ENCODE data around the gene PLXNB2. TPM values are rescaled to one million over a fixed set of nuclear protein-coding genes. Genes with fewer than 3 reads are reported as not detected.

PLXNB2 gene
- polyA plus RNA-seq, 1 of the 3 experiments (the other 2 are of a cell fraction) = 108 TPM

- Histone ChIP-seq H3K4me2 (peak overlapping the region; percentile 80), H3K4me3 (ENCODE audit: low read depth in 2 of 2, low read length in 1 of 2) (peak overlapping the region; percentile 59 to 75), H3K36me3 (replicated peaks in 1 of 2; ENCODE audit: control insufficient read depth in 1 of 2, insufficient read depth in 2 of 2, low read length in 1 of 2) (no peaks in the 10 kb centered on the region), H3K4me1 (ENCODE audit: control insufficient read depth in 1 of 2, insufficient read depth in 2 of 2, low read depth in 1 of 2, low read length in 1 of 2) (peaks cover 6 to 12% of the 10 kb centered on the region in 2 experiments; a peak in 2 of 4 replicates), H3K9me2 (no peaks in the 10 kb centered on the region), H4K20me1 (ENCODE audit: insufficient read depth) (no peaks in the 10 kb centered on the region), H3F3A (replicated peaks; ENCODE audit: insufficient read depth) (peaks cover 12% of the 10 kb centered on the region), H3K27me3 (ENCODE audit: insufficient read depth) (no peaks in the 10 kb centered on the region), H3K27ac (ENCODE audit: low read depth in 2 of 2, low read length in 1 of 2) (no peak overlapping the region), H2AFZ (ENCODE audit: low read depth) (no peak overlapping the region), H3K9me3 (no peaks in the 10 kb centered on the region), H3K79me2 (ENCODE audit: insufficient read depth) (peaks cover 12% of the 10 kb centered on the region), H3K9ac (peak overlapping the region; percentile 68)
- DNase-seq = no peak
- 83% methylated on average over 16 of the region's 19 CpGs for WGBS (ENCODE audit: low lambda C conversion rate)
- TF ChIP-seq, protein P1, sequence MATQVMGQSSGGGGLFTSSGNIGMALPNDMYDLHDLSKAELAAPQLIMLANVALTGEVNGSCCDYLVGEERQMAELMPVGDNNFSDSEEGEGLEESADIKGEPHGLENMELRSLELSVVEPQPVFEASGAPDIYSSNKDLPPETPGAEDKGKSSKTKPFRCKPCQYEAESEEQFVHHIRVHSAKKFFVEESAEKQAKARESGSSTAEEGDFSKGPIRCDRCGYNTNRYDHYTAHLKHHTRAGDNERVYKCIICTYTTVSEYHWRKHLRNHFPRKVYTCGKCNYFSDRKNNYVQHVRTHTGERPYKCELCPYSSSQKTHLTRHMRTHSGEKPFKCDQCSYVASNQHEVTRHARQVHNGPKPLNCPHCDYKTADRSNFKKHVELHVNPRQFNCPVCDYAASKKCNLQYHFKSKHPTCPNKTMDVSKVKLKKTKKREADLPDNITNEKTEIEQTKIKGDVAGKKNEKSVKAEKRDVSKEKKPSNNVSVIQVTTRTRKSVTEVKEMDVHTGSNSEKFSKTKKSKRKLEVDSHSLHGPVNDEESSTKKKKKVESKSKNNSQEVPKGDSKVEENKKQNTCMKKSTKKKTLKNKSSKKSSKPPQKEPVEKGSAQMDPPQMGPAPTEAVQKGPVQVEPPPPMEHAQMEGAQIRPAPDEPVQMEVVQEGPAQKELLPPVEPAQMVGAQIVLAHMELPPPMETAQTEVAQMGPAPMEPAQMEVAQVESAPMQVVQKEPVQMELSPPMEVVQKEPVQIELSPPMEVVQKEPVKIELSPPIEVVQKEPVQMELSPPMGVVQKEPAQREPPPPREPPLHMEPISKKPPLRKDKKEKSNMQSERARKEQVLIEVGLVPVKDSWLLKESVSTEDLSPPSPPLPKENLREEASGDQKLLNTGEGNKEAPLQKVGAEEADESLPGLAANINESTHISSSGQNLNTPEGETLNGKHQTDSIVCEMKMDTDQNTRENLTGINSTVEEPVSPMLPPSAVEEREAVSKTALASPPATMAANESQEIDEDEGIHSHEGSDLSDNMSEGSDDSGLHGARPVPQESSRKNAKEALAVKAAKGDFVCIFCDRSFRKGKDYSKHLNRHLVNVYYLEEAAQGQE (IDR thresholded peaks at IDR 0.05; ENCODE audit: low read depth, low read length) = peak; percentile 76; the same call in 1 of the 2 replicates
- TF ChIP-seq, protein P2, sequence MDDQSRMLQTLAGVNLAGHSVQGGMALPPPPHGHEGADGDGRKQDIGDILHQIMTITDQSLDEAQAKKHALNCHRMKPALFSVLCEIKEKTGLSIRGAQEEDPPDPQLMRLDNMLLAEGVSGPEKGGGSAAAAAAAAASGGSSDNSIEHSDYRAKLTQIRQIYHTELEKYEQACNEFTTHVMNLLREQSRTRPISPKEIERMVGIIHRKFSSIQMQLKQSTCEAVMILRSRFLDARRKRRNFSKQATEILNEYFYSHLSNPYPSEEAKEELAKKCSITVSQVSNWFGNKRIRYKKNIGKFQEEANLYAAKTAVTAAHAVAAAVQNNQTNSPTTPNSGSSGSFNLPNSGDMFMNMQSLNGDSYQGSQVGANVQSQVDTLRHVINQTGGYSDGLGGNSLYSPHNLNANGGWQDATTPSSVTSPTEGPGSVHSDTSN (IDR thresholded peaks at IDR 0.05) = no peak
- ChIA-PET CTCF (interaction anchor here (0.7 to 8.0 kb wide), 18 partner anchors 12 to 259 kb away, joined by 3 to 101 read pairs (median 4); partner anchors contain the start of genes HDAC10 and MAPK12), POLR2A (interaction anchor here (1.2 kb wide), 1 partner anchor 10 kb away, joined by 6 read pairs; no protein-coding TSS in a partner anchor)
Measured at GRCh38 chr22:50325444-50326224, 18.2 kb upstream of the PLXNB2 start.

- H3K79me2 ChIP-seq (ENCODE audit: insufficient read depth) = peaks cover 12% of the 10 kb centered on the region
- ChIA-PET CTCF (interaction anchor here (1.2 to 8.0 kb wide), 5 partner anchors 17 to 50 kb away, joined by 3 to 101 read pairs (median 4); partner anchors contain the start of gene PLXNB2), POLR2A (interaction anchor here (1.2 kb wide), 1 partner anchor 8 kb away, joined by 6 read pairs; no protein-coding TSS in a partner anchor)
- TF ChIP-seq USF2 (IDR thresholded peaks at IDR 0.05; ENCODE audit: borderline replicate concordance, low read depth, low read length) = no peak
- TF ChIP-seq, protein P3, sequence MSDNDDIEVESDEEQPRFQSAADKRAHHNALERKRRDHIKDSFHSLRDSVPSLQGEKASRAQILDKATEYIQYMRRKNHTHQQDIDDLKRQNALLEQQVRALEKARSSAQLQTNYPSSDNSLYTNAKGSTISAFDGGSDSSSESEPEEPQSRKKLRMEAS (IDR thresholded peaks at IDR 0.05; ENCODE audit: low read depth) = no peak
- TF ChIP-seq, protein P4, sequence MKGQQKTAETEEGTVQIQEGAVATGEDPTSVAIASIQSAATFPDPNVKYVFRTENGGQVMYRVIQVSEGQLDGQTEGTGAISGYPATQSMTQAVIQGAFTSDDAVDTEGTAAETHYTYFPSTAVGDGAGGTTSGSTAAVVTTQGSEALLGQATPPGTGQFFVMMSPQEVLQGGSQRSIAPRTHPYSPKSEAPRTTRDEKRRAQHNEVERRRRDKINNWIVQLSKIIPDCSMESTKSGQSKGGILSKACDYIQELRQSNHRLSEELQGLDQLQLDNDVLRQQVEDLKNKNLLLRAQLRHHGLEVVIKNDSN (IDR thresholded peaks at IDR 0.05; ENCODE audit: borderline replicate concordance, low read depth) = no peak
- no peak for TF ChIP-seq EZH2phosphoT487 (IDR thresholded peaks at IDR 0.05; ENCODE audit: borderline replicate concordance, low read depth)
- TF ChIP-seq ELF1 (IDR thresholded peaks at IDR 0.05) = no peak
- no peak for TF ChIP-seq RAD21 (IDR thresholded peaks at IDR 0.05; ENCODE audit: low read length)
- TF ChIP-seq EP300 (IDR thresholded peaks at IDR 0.05; ENCODE audit: borderline replicate concordance in 1 of 2, low read depth in 1 of 2, low read length in 1 of 2) = no peak
- no peak for TF ChIP-seq GATA2 (CRISPR knock-in tag; IDR thresholded peaks at IDR 0.05)
- TF ChIP-seq, protein P1 (IDR thresholded peaks at IDR 0.05; ENCODE audit: low read depth, low read length) = no peak
- no peak for TF ChIP-seq TAF1 (IDR thresholded peaks at IDR 0.05; ENCODE audit: borderline replicate concordance, low read depth, low read length)
- no peak for TF ChIP-seq FOXJ3 (CRISPR knock-in tag; IDR thresholded peaks at IDR 0.05)
- TF ChIP-seq TCF12 (IDR thresholded peaks at IDR 0.05) = no peak
- no peak for TF ChIP-seq SMC3 (IDR thresholded peaks at IDR 0.05; ENCODE audit: low read depth, low read length)
Measured at GRCh38 chr22:50323900-50324299, 16.5 kb upstream of the PLXNB2 start.

More at GRCh38 chr22:50323900-50324299, 16.5 kb upstream of the PLXNB2 start:
- Histone ChIP-seq H3K9me2 (no peaks in the 10 kb centered on the region), H4K20me1 (ENCODE audit: insufficient read depth) (no peaks in the 10 kb centered on the region), H3F3A (replicated peaks; ENCODE audit: insufficient read depth) (peaks cover 7% of the 10 kb centered on the region), H2AFZ (ENCODE audit: low read depth) (no peak overlapping the region), H3K4me2 (no peak overlapping the region), H3K27me3 (ENCODE audit: insufficient read depth) (no peaks in the 10 kb centered on the region), H3K9me3 (no peaks in the 10 kb centered on the region), H3K36me3 (replicated peaks in 1 of 2; ENCODE audit: control insufficient read depth in 1 of 2, insufficient read depth in 2 of 2, low read length in 1 of 2) (no peaks in the 10 kb centered on the region), H3K4me3 (ENCODE audit: low read depth in 2 of 2, low read length in 1 of 2) (no peak overlapping the region), H3K9ac (no peak overlapping the region), H3K27ac (ENCODE audit: low read depth in 2 of 2, low read length in 1 of 2) (no peak overlapping the region), H3K4me1 (ENCODE audit: control insufficient read depth in 1 of 2, insufficient read depth in 2 of 2, low read depth in 1 of 2, low read length in 1 of 2) (peaks cover 6 to 12% of the 10 kb centered on the region in 2 experiments; a peak in 2 of 4 replicates)
- DNase-seq = no peak
- no CpG with 5 or more reads among the region's 5 CpGs for WGBS (ENCODE audit: low lambda C conversion rate)

Data from SK-N-SH (cell line).